Activated CD8-positive, alpha-beta T cell treated with anti-CD3 and anti-CD28 coated beads for 36 hours (primary cell): ENCODE data around the gene CENPA. TPM values are rescaled to one million over a fixed set of nuclear protein-coding genes. Genes with fewer than 3 reads are reported as not detected.
A peak's percentile ranks its signal among the peaks of the same experiment; 100 is the strongest.

ENCODE experiments used
- ATAC-seq: fragments of 200-7000 bp; cut with Tn5 transposase; one replicate; pipeline ENCODE4 v1.10.0; 2021; ENCODE audit warnings: mild to moderate bottlenecking, moderate library complexity
- CTCF ChIA-PET: fragments of 350-600 bp; sonication (Branson Sonifier 250); formaldehyde crosslinking; loops from one replicate; lab custom pipeline; 2021; ENCODE audit warnings: antibody characterized with exemption; lab: Charles Lee
- POLR2A ChIA-PET: fragments of 350-600 bp; sonication (Branson Sonifier 250); formaldehyde crosslinking; loops from one replicate; lab custom pipeline; 2021; ENCODE audit warnings: antibody characterized with exemption; lab: Charles Lee
- DNase-seq: peaks from one replicate; pipeline ENCODE4 v3.0.0-alpha.2; 2020
- H3K27ac Mint-ChIP-seq: one replicate; pipeline ENCODE4 v1.8.0; 2021; ENCODE audit warnings: mild to moderate bottlenecking, mixed read lengths
- H3K27me3 Mint-ChIP-seq: one replicate; pipeline ENCODE4 v1.8.0; 2021; ENCODE audit warnings: mixed read lengths
- H3K36me3 Mint-ChIP-seq: one replicate; pipeline ENCODE4 v1.8.0; 2021; ENCODE audit warnings: low read depth, mixed read lengths
- H3K4me1 Mint-ChIP-seq: one replicate; pipeline ENCODE4 v1.8.0; 2021; ENCODE audit warnings: low read depth, mixed read lengths
- H3K4me3 Mint-ChIP-seq: one replicate; pipeline ENCODE4 v1.8.0; 2021; ENCODE audit warnings: mild to moderate bottlenecking, moderate library complexity, mixed read lengths
- H3K9me3 Mint-ChIP-seq: one replicate; pipeline ENCODE4 v1.8.0; 2021; ENCODE audit warnings: mixed read lengths
- CTCF ChIP-seq: fragments of 200-600 bp; IDR thresholded peaks from one replicate; pipeline ENCODE4 v1.8.0; 2022; ENCODE audit warnings: antibody characterized with exemption, mild to moderate bottlenecking
- intact Hi-C: fragments of 100-400 bp; cut with micrococcal nuclease; formaldehyde crosslinking; loops from one replicate; pipeline ENCODE4 v1.10.0; 2022
- total RNA-seq, 2 experiments: library from RNA; stranded (reverse); gene quantifications; one replicate each; pipeline ENCODE4 v1.2.3, GENCODE V29; 2021

CENPA gene
- total RNA-seq, 2 experiments from 2014 or later: 32.5 to 33.6 TPM

- POLR2A ChIA-PET: no interaction called here
- H3K36me3 Mint-ChIP-seq: peaks cover 24% of the 10 kb centered on the region
- H3K4me3 Mint-ChIP-seq: no peak overlapping the region
- CTCF ChIA-PET: no interaction called here
- DNase-seq (no peak), ATAC-seq (no peak)
- H3K27me3 Mint-ChIP-seq: no peaks in the 10 kb centered on the region
- intact Hi-C loops: no loop called here
- peaks cover 5% of the 10 kb centered on the region for H3K4me1 Mint-ChIP-seq
- no peaks in the 10 kb centered on the region for H3K9me3 Mint-ChIP-seq
- H3K27ac Mint-ChIP-seq: no peak overlapping the region
- no peak for TF ChIP-seq CTCF
Measured at GRCh38 chr2:26778098-26778497, 7.8 kb upstream of the CENPA start.

- DNase-seq: no peak
- Mint-ChIP-seq H3K27me3 (no peaks in the 10 kb centered on the region), H3K36me3 (peaks cover 24% of the 10 kb centered on the region), H3K9me3 (no peaks in the 10 kb centered on the region), H3K4me1 (peaks cover 5% of the 10 kb centered on the region), H3K4me3 (no peak overlapping the region), H3K27ac (no peak overlapping the region)
- ChIA-PET CTCF (interaction anchor here (1.0 kb wide), 1 partner anchor 68 kb away, joined by 3 read pairs; no protein-coding TSS in a partner anchor), POLR2A (no interaction called here)
- intact Hi-C loops: no loop called here
- ATAC-seq: peak; percentile 34
- no peak for TF ChIP-seq CTCF
Measured at GRCh38 chr2:26778507-26778906, 7.3 kb upstream of the CENPA start.

GRCh38 chr2:26780203-26780760 is 5.6 kb upstream of the CENPA start:
- ChIA-PET POLR2A (interaction anchor here (0.6 kb wide), 1 partner anchor 911 kb away, joined by 4 read pairs; no protein-coding TSS in a partner anchor), CTCF (interaction anchor here (0.7 kb wide), 1 partner anchor 204 kb away, joined by 3 read pairs; no protein-coding TSS in a partner anchor)
- DNase-seq: no peak
- intact Hi-C loops: no loop called here
- Mint-ChIP-seq H3K9me3 (no peaks in the 10 kb centered on the region), H3K36me3 (peaks cover 24% of the 10 kb centered on the region), H3K4me3 (no peak overlapping the region), H3K27ac (no peak overlapping the region), H3K4me1 (peaks cover 8% of the 10 kb centered on the region), H3K27me3 (no peaks in the 10 kb centered on the region)
- no peak for TF ChIP-seq CTCF
- no peak for ATAC-seq

- ATAC-seq: no peak
- Mint-ChIP-seq H3K4me3 (no peak overlapping the region), H3K36me3 (peaks cover 24% of the 10 kb centered on the region), H3K27ac (no peak overlapping the region), H3K9me3 (no peaks in the 10 kb centered on the region), H3K4me1 (peaks cover 15% of the 10 kb centered on the region), H3K27me3 (peaks cover 5% of the 10 kb centered on the region)
- DNase-seq: no peak
- CTCF ChIA-PET: interaction anchor here (1.4 to 1.6 kb wide), 2 partner anchors 12 to 37 kb away, joined by 3 to 7 read pairs; no protein-coding TSS in a partner anchor
- no peak for TF ChIP-seq CTCF
- intact Hi-C loops: no loop called here
- POLR2A ChIA-PET: no interaction called here
Measured at GRCh38 chr2:26782876-26783704, 2.8 kb upstream of the CENPA start.
